Activated CD8-positive, alpha-beta memory T cell treated with anti-CD3 and anti-CD28 coated beads for 48 hours (primary cell): ENCODE data around the gene CFTR.
"Not testable (repeated sequence)": the region's sequence is repeated elsewhere in the genome, so short reads cannot be mapped to it uniquely, and the experiment has no call there.

Experiments
- DNase-seq, 3 experiments: peaks; one replicate each; pipeline ENCODE4 v3.0.0-alpha.2; 2020; ENCODE audit warnings: low read depth in 2 of 3, low spot score in 2 of 3

The CFTR gene

GRCh38 chr7:117493460-117493859 is 13.6 kb downstream of the CFTR start:
- DNase-seq, result no peak

GRCh38 chr7:117495308-117495707 is 15.5 kb downstream of the CFTR start:
- no peak for DNase-seq

- no peak for DNase-seq
These were observed 22.5 kb downstream of the CFTR start for GRCh38 chr7:117502331-117502730.

- DNase-seq, result no peak
These were observed 25.4 kb downstream of the CFTR start for GRCh38 chr7:117505238-117505637.

- DNase-seq, result no peak
These were observed 28.9 kb downstream of the CFTR start for GRCh38 chr7:117508676-117509075.

DNA sequence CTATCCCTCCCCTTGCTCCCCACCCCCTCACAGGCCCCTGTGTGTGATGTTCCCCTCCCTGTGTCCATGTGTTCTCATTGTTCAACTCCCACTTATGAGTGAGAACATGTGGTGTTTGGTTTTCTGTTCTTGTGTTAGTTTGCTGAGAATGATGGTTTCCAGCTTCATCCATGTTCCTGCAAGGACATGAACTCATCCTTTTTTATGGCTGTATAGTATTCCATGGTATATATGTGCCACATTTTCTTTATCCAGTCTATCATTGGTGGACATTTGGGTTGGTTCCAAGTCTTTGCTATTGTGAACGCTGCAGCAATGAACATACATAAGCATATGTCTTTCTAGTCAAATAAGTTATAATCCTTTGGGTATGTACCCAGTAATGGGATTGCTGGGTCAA is 37.4 kb downstream of the CFTR start:
- DNase-seq, result not testable (repeated sequence)

DNA sequence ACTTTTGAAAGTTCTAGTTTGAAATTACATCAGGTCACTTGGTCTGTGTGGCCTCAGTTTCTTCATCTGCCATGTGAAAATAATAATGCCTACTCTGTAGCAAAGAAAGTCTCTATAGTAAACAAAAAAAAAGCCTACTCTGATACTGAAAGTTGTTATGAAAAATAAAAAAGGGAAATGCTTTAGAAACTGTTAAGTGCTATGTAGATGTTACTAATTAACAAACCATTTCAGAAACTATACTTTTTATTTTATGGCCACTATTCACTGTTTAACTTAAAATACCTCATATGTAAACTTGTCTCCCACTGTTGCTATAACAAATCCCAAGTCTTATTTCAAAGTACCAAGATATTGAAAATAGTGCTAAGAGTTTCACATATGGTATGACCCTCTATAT is 50.6 kb downstream of the CFTR start:
- no peak for DNase-seq

GRCh38 chr7:117531595-117532244 is 51.9 kb downstream of the CFTR start:
- DNase-seq, result no peak

DNA sequence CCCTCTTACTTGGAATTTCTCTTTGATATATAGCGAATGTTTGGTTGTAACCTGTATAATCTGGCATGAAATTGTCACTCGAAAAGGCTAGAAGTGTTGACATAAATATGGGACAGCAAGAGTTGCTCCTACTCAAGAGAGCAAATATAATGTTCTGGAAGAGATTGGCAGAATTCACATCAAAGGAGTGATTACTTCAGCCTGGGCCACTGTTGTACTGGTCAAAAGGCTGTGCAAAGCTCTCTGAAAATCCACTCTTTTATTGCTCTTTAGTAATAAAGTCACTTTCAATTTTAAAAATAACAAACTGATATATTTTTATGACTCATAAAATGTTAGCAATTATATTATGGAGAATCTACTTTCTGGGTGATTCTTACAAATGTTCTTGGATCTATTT is 58.2 kb downstream of the CFTR start:
- DNase-seq, result no peak

GRCh38 chr7:117544061-117544460 is 64.2 kb downstream of the CFTR start:
- DNase-seq, result no peak

DNA sequence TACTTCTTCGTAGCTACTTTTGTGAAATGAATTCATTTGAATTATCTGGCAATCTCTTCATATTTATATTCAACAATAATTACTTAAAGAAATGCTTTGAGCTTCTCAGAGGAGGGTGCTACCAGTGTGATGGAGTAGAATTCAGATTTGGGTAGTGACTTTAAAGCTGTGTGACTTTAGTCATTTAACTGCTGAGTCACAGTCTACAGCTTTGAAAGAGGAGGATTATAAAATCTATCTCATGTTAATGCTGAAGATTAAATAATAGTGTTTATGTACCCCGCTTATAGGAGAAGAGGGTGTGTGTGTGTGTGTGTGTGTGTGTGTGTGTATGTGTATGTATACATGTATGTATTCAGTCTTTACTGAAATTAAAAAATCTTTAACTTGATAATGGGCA is 68.2 kb downstream of the CFTR start:
- no peak for DNase-seq

GRCh38 chr7:117550625-117551024 is 70.8 kb downstream of the CFTR start:
- DNase-seq, result no peak

- no peak for DNase-seq
These were observed 72.8 kb downstream of the CFTR start for GRCh38 chr7:117552660-117553059.

DNA sequence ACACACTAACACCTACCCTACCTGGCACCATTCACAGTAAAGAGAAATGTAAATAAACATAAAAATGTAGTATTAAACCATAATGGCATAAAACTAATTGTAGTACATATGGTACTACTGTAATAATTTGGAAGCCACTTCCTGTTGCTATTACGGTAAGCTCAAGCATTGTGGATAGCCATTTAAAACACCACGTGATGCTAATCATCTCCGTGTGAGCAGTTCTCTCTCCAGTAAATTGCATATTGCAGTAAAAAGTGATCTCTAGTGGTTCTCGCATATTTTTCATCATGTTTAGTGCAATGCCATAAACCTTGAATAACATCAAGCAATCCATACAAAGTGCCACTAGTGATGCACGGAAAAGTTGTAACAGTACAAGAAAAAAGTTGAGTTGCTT is 75.4 kb downstream of the CFTR start:
- DNase-seq, result no peak

GRCh38 chr7:117559391-117559790 is 79.6 kb downstream of the CFTR start:
- DNase-seq, result no peak

GRCh38 chr7:117560030-117560429 is 80.2 kb downstream of the CFTR start:
- no peak for DNase-seq

DNA sequence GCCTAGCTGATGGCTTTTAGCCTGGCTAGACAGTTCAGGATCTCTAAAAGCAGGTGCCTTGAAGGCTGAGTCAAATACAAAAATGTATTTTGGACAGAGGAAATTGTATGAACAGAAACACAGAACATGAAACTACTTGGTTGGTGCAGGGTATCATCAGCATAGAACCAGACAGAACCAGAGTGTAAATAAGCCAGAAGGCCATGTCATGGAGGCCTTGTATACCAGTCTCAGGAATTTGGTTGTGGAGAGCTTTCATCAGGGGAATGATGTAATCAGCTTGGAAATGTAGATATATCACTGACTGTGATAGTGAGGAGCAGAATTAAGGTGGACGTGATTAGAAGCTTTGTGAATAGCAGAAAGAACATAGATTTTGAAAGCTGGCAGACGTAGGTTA is 82.9 kb downstream of the CFTR start:
- no peak for DNase-seq

DNA sequence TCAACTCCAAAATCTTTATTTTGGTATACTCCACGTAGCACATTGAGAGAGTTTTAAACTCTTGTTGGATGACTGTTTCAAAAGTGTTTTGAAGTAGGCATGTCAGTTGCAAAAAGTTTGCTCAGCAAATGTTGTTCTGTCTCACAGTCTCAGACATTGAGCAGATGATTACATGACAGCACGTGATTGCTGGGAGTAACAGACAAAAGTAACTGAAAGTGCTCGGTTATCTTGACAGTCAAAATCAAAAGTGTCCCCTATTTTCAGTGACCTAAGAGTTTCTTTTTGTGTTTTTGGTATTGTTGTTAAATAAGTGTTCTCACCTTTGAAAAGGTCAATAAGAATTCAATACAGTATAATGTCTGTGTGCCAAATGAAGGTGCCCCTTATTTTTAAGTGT is 84.3 kb downstream of the CFTR start:
- no peak for DNase-seq

DNA sequence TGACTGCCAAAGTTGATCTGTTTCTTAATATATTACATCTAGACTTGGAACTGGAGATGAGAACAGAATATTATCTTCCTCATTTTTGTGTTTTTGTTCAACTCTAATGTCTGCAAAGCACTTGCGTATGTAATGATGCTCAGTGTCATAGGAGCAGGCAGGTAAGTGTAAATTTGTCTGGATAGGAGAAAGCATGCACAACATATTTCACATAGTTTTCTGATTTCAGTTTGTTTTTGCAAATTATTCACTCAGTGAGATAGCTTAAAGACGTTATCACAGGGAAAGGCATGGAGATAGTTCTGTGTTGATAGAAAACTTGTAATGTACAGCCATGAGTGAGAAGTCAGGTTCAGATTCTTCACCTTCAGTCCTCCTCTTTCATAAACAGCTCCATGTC is 84.8 kb downstream of the CFTR start:
- DNase-seq, result no peak

DNA sequence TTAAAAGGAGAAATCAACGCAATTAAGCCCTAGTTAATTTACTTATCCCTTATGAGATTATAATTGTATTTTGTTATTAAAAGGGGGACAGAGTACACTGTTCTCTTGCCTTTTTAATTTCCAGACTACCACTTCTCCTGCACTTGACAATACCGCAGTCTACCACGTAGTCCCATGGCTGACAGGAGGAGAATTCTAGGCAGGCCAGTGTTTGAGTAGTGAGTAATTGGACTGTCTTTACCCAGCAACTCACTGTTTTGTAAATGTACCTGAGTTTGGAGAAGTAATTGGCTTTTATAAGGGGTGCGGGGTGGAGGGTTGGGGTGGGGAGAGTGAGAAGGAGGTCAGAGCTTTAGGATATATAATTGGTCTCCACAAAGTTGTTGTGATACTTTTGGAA is 85.4 kb downstream of the CFTR start:
- DNase-seq, result no peak

DNA sequence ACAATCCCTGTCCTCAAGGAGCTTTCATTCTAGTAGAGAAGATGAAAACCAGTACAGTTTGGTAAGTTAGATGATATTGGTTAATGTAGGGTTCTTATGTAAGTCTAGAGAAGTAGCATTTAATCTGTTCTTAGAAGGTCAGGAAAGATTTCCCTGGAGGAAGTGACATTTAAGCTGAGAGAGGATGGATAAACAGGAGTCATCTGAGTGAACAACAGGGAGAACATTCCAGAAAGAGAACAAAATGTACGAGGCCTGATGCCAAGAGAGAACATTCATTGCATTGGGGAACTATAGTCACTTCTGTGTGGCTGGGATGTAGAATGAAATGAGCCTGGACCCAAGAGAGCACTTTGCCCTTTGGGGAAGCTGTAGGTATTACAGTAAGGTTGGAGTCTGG is 88.0 kb downstream of the CFTR start:
- DNase-seq, result no peak

DNA sequence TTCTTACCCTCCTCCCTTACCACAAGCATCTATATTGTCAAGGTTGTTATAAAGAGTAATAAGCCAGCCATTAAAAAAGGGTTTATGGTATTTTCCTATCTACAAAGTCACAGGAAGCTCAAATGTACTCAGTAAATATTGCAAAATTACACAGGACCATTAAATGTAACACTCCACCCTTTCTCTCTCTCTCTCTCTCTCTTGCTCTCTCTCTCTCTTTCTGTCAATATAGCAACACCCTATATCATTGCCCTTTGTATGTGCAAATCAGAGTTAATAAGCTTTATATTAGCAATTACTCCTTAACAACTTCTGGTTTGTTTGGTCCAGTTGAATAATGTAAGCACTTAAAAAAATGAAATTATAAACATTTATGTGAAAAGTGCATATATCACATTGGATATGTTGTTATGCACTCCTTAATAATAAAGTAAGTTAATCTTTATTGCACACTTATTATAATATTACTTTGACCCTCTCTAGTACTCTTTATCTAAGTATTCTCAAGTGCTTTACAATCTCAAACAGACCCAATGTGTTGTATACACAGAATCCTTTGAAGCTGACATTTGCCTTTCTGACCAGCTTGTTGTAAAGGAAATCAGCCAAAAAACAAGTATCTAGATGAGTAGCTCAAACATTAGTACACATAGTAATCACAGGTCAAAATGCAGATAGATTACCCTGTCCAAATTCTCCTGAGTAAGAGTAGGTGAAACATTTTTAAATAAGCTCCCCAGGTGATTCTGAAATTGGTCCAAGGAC is 93.2 kb downstream of the CFTR start:
- DNase-seq, result no peak

- no peak for DNase-seq
These were observed 101.6 kb downstream of the CFTR start for GRCh38 chr7:117581424-117581823.
